ENCODE measurements around the gene FGR. TPM values are rescaled to one million over a fixed set of nuclear protein-coding genes. Genes with fewer than 3 reads are reported as not detected.

FGR gene
- total and polyA plus RNA-seq, 5 donors, result 3.2 to 12.6 (median 4.9) TPM

DNA sequence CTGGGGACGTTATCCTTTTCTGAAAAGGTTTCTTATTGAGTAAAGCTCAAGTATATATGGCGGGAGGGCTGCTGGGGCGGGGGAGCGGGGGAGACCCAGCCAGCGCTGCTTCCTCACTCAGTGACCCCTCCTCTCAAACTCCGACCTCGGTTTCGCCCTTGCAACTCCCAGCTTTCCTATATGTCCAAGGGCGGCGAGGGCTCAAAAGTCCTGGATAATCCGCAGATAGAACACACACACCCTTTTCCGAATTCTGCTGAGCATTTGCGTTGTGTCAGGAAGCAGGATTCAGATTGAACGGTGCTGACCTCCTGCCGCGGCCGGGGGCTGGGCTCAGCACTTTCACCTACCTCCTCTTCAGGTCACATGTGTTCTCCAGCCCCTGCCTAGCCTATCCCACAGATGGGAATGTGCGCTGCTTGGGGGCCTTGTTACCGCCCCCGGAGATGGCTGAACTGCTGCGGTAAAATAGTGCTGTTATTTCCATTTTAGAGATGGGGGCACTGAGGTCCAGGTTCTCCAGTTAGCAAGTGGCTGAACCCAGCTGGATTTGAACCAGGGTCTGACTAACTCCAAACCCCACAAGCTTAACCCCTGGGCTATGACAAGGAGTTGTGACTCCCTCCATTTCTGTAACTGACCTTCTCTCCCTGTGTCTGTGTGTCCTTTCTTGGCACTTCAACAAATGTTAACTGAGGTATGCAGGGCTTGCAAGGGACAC is 30.2 kb downstream of the FGR start:
- Histone ChIP-seq H3K4me3 (ENCODE audit: low read length) (peak overlapping the region; percentile 84), H3K27me3 (ENCODE audit: control insufficient read depth, insufficient read depth) (no peaks in the 10 kb centered on the region), H3K9me3 (ENCODE audit: control insufficient read depth, low read length) (no peaks in the 10 kb centered on the region), H3K4me1 (ENCODE audit: control insufficient read depth, insufficient read depth, low read length) (peaks cover 11% of the 10 kb centered on the region), H3K27ac (ENCODE audit: low read length) (no peak overlapping the region)
- intact Hi-C loops (cut with DNase I), result loop anchor here (5.0 to 10.0 kb wide), 7 partner anchors 37 to 307 kb away; no protein-coding TSS in a partner anchor
- 40% methylated on average over 21 of the region's 21 CpGs for WGBS
- ATAC-seq, result no peak
- peak in 1 of 3 donors; percentile 68 for DNase-seq

DNA sequence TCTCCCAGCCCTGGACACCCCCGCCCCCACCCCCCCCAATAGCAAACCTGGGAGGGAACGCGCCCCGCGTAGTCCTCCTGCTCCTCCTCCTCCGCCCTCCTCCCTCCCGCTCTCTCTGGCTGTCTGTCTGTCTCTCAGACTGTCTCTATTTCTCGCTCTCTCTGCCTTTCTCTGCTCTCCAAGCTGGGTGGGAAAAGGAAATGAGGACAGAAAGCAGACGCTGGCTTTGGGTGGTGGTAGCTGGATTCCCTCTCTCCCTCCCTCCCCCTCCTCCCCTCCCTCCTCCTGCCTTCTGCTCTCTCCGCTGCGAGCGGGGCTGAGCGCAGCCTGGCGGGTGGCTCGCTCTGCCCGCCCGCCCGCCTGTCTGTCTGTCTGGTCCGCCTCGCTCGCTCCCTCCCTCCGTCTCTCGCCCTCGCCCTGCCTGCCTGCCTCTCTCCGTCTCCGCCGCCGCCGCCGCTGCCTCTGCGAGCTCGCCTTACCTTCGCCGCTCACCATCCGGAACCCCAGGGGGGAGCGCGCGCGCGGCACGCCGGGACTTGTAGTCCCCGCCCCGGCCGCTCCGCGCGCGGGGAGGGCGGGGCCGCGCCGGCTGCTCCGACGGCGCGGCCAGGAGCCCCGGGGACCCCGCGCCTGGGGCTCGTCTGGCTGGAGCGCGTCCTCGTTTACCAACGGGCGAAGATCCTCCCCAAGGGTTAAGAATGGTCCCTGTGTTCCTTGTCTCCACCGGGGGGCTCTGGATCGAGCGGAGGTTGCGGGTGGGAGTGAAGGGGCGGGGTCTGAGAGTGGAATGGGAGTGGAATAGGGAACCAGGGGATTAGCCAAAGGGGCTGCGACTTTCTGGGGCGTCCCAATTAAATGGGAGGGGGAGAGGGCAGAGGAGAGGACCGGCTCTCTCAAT is 31.1 kb downstream of the FGR start, which contains the start of gene AHDC1:
Gene AHDC1 (minus strand): TSS at position 464 of the 898 bp plus-strand sequence. CDS start 52,029 bp downstream, outside the sequence.
- ATAC-seq, result peak; percentile 72 to 76
- peaks cover 15% of the 10 kb centered on the region for H3K4me1 ChIP-seq (ENCODE audit: control insufficient read depth, insufficient read depth, low read length)

DNA sequence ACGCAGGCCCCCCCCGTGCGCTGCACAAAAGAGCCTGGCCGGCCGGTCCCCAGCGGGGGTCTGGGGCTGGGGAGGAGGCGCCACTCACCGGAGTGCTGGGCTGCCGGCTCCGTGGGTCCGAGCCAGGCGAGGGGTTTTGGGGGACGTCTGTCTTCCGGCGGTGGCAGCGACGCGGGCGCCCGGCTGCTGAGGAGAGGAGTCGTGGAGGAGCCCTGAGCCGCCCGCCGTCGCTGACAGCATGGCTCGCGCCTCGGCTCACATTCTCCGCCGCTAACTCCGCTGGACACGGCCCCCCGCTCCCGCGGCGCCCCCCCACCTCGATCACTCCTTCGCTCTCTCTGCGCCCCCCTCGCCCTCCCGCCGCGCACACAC is 31.7 kb downstream of the FGR start:
- Histone ChIP-seq H3K27me3 (ENCODE audit: control insufficient read depth, insufficient read depth) (no peaks in the 10 kb centered on the region), H3K4me1 (ENCODE audit: control insufficient read depth, insufficient read depth, low read length) (peaks cover 21% of the 10 kb centered on the region), H3K27ac (ENCODE audit: low read length) (peak overlapping the region; percentile 83), H3K9me3 (ENCODE audit: control insufficient read depth, low read length) (no peaks in the 10 kb centered on the region), H3K4me3 (ENCODE audit: low read length) (peak overlapping the region; percentile 84)
- WGBS, result under 1% methylated on average over 40 of the region's 43 CpGs
- intact Hi-C loops (cut with DNase I), result loop anchor here in 3 of 4 donors (5.0 to 10.0 kb wide), 4 partner anchors 36 to 201 kb away; no protein-coding TSS in a partner anchor
- DNase-seq, result peak; percentile 64 to 84 (median 81)
- ATAC-seq, result peak; percentile 1

More for the DNA sequence above, 31.1 kb downstream of the FGR start, which contains the start of gene AHDC1:
- intact Hi-C loops (cut with DNase I), result loop anchor here in 3 of 4 donors (5.0 to 10.0 kb wide), 4 partner anchors 37 to 202 kb away; no protein-coding TSS in a partner anchor
- no peaks in the 10 kb centered on the region for H3K9me3 ChIP-seq (ENCODE audit: control insufficient read depth, low read length)
- WGBS, result under 1% methylated on average over 74 of the region's 74 CpGs
- peak; percentile 93 to 97 (median 96) for DNase-seq
- no peaks in the 10 kb centered on the region for H3K27me3 ChIP-seq (ENCODE audit: control insufficient read depth, insufficient read depth)
- peak within 1 kb of the TSS; percentile 83 for H3K27ac ChIP-seq (ENCODE audit: low read length)
- peak within 1 kb of the TSS; percentile 84 for H3K4me3 ChIP-seq (ENCODE audit: low read length)

DNA sequence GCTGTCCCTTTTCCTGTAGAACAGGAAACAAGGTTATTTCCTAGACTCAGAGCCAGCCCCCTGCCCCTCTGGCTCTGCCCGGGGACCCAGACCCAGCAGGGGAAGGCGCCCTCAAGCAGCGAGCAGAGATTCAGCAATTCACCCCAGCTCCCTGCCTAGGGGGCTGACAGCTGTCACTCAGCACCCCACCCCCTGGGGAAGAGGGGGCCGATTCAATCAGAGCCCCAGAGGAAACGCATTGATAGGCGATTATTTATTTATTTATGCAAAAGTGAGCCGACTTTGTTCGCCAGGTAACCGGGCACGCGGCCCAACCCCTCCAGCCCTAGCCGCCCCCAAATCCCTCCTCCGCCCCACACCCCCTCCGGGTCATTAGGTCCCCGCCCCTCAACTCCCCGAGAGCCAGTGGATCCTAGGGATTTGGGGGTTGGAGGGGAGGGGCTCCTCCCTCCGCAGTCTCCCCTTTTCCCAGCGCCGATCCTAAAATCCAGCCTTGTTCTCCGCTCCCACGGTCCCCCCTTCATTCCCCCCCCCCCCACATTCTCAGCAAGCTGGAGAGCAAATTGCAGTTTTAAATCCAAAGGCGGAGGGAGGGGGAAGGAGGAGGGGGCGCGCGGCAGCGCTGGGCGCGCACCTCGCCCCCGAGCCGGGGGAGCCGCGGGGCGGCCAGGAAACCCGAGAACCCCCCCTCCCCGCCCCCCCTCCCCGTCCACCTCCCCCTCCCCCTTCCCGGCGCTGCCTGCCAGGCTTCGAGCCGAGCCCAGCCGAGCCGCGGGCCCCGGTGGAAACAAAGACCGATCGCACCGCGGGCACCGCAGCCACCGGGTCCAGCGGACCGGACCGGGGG is 32.3 kb downstream of the FGR start:
- no peaks in the 10 kb centered on the region for H3K27me3 ChIP-seq (ENCODE audit: control insufficient read depth, insufficient read depth)
- intact Hi-C loops (cut with DNase I), result loop anchor here in 3 of 4 donors (5.0 to 10.0 kb wide), 4 partner anchors 35 to 200 kb away; no protein-coding TSS in a partner anchor
- DNase-seq, result peak; percentile 69 to 88 (median 88)
- no peaks in the 10 kb centered on the region for H3K9me3 ChIP-seq (ENCODE audit: control insufficient read depth, low read length)
- peaks cover 23% of the 10 kb centered on the region for H3K4me1 ChIP-seq (ENCODE audit: control insufficient read depth, insufficient read depth, low read length)
- peak; percentile 2 to 26 for ATAC-seq
- H3K4me3 ChIP-seq (ENCODE audit: low read length), result peak overlapping the region; percentile 84
- H3K27ac ChIP-seq (ENCODE audit: low read length), result peak overlapping the region; percentile 91
- under 1% methylated on average over 54 of the region's 54 CpGs for WGBS

DNA sequence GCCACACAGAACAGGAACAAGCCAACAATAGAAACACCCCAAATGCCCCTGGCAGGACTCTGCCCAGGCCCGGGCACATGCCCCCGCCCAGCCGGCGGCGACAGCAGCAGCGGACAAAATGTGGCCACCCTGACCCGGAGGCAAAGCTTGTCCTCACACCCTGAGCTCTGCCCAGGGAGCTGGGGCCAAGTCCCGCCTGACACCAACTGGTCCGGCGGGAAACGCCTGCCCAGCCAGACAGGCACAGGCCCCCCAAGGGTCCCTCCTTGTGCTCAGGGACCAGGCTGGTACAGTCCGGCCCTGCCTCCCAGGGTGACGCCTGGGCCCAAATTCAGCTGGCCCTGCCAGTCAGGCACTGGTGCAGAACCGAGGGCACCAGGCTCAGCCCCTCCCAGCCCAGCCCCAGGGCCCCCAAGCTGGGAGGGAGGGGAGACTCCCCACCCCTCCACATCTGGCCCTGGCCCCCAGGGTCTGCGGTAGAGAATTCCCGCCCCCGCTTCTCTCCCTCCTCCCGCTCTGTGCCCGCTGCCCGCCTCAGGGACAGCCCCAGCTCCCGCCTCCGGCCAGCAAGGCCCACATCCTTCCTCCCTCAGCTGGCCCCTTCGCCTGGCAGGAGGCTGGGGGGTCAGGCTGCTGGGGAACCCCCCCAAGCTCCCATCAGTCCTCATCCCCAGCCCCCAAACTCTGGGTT is 33.1 kb downstream of the FGR start:
- Histone ChIP-seq H3K27me3 (ENCODE audit: control insufficient read depth, insufficient read depth) (no peaks in the 10 kb centered on the region), H3K4me1 (ENCODE audit: control insufficient read depth, insufficient read depth, low read length) (peaks cover 23% of the 10 kb centered on the region), H3K9me3 (ENCODE audit: control insufficient read depth, low read length) (no peaks in the 10 kb centered on the region), H3K27ac (ENCODE audit: low read length) (peak overlapping the region; percentile 91), H3K4me3 (ENCODE audit: low read length) (peak overlapping the region; percentile 84)
- intact Hi-C loops (cut with DNase I), result loop anchor here in 3 of 4 donors (5.0 to 10.0 kb wide), 4 partner anchors 35 to 200 kb away; no protein-coding TSS in a partner anchor
- ATAC-seq (peak; percentile 7 to 13), DNase-seq (peak; percentile 54 to 84 (median 83))
- WGBS, result 3% methylated on average over 23 of the region's 23 CpGs

DNA sequence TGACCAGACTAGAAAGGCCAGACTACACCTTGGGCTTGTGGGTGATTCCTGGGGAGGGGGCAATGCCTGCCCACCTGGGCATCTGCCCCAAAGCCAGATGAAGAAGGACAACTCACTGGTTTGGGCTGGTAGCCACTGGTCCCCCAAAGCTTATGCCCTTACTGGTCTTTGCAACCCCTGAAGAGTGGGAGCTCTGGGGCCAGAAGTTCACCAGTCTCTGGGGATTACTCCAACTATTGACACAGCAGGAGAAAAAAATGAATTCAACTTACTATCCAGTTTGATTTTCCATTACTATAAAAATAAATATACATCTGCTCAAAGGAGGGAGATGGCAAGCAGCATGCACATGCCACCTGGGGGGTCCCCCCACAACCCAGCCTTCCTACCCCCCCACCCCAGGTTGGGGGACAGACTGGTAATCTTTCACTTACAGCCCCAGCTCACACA is 33.6 kb downstream of the FGR start:
- no peaks in the 10 kb centered on the region for H3K9me3 ChIP-seq (ENCODE audit: control insufficient read depth, low read length)
- H3K27me3 ChIP-seq (ENCODE audit: control insufficient read depth, insufficient read depth), result no peaks in the 10 kb centered on the region
- intact Hi-C loops (cut with DNase I), result loop anchor here in 3 of 4 donors (5.0 to 10.0 kb wide), 4 partner anchors 34 to 199 kb away; no protein-coding TSS in a partner anchor
- DNase-seq (peak in 1 of 3 donors; percentile 31), ATAC-seq (no peak)
- H3K4me1 ChIP-seq (ENCODE audit: control insufficient read depth, insufficient read depth, low read length), result peaks cover 23% of the 10 kb centered on the region
- H3K4me3 ChIP-seq (ENCODE audit: low read length), result peak overlapping the region; percentile 84
- peak overlapping the region; percentile 91 for H3K27ac ChIP-seq (ENCODE audit: low read length)

DNA sequence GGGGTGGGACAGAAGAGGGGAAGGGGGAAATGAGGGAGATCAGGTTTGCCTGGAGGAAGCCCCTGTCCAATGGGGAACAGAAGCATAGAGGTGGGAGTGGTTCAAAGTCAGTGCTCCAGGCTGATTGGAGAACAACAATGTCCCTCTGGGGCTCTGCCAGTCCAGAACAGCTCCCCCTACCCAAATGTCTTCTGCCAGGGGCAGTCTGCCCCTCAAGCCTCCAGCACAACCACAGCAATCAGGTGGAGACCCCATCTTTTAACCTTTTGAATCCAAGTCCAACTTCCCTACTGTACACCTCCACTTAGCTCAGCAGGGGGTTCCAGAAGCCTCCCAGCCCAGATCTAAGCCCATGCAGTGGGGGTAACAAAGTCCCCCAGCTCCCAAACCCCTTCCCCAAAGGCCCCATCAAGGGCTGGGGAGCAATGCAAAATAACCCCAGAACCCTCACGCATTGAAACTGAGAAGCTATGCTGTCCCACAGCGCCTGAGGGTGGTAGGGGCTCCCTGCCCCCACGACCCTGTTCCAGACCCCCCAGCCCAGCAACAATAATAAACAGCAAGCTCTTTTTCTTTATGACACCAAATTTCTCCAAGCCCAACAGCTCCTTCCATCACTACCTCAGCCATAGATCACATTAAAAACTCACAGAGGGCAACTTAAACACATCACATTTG is 34.3 kb downstream of the FGR start:
- ATAC-seq (no peak), DNase-seq (peak in 1 of 3 donors; percentile 23)
- Histone ChIP-seq H3K4me3 (ENCODE audit: low read length) (no peak overlapping the region), H3K9me3 (ENCODE audit: control insufficient read depth, low read length) (no peaks in the 10 kb centered on the region), H3K27me3 (ENCODE audit: control insufficient read depth, insufficient read depth) (no peaks in the 10 kb centered on the region), H3K4me1 (ENCODE audit: control insufficient read depth, insufficient read depth, low read length) (peaks cover 25% of the 10 kb centered on the region), H3K27ac (ENCODE audit: low read length) (no peak overlapping the region)
- intact Hi-C loops (cut with DNase I), result loop anchor here in 3 of 4 donors (5.0 to 10.0 kb wide), 4 partner anchors 33 to 198 kb away; no protein-coding TSS in a partner anchor
- 46% methylated on average over 3 of the region's 3 CpGs for WGBS

DNA sequence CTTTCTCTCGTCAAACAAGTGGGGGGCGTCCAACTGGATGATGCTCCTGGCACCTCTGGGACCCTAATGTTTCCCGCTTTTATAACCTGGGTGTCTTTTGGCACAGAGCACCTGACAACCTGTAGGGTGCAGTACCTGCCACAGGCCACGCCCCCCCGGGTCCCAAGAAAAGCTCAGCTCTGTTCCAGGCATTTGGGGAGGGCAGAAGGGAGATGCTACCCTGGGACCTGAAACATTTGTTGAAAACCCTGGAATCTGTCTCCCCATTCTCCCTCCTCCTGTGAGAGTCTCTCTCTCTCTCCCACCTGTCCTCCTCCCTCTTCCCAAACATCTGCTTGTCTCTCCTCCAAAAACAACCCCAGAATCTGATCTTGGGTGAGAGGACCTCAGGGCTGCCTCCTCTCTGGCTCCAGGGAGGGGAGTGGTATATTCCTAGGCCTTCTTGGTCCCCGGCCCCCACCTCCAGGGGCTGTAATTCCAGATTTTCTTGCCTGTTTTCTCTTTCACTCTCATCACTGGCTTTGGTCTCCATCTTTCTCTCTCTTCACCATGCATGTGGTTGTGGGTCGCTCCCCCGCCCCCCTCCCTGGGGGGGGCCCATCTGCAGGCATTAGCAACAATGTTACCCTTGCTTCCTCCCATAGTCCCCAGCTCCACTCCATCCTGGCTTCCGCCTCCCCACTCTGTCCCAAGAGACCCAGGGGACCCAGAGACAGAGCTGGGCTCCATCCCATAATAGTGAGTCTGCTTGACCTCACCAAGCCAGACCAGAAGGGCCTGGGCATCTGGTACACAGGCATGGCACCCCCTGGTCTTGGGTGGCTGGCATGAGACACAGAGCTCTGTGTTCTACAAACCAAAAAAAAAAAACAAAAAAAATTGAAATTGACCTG is 35.1 kb downstream of the FGR start:
- DNase-seq (peak in 1 of 3 donors; percentile 50), ATAC-seq (no peak)
- intact Hi-C loops (cut with DNase I), result loop anchor here (5.0 to 10.0 kb wide), 5 partner anchors 33 to 198 kb away; no protein-coding TSS in a partner anchor
- Histone ChIP-seq H3K27me3 (ENCODE audit: control insufficient read depth, insufficient read depth) (no peaks in the 10 kb centered on the region), H3K9me3 (ENCODE audit: control insufficient read depth, low read length) (no peaks in the 10 kb centered on the region), H3K4me1 (ENCODE audit: control insufficient read depth, insufficient read depth, low read length) (peaks cover 28% of the 10 kb centered on the region), H3K27ac (ENCODE audit: low read length) (peak overlapping the region; percentile 44), H3K4me3 (ENCODE audit: low read length) (no peak overlapping the region)
- WGBS, result 38% methylated on average over 9 of the region's 9 CpGs
